ENCODE measurements around the gene CLEC7A. TPM values are rescaled to one million over a fixed set of nuclear protein-coding genes. Genes with fewer than 3 reads are reported as not detected.

The CLEC7A gene
- total and polyA plus RNA-seq, 10 donors, result 7.7 to 111 (median 45.7) TPM

- H3K27me3 ChIP-seq (replicated peaks in 1 of 7), result peaks cover 0 to 9% (median 0%) of the 10 kb centered on the region in 7 donors
- intact Hi-C loops (cut with DNase I; ENCODE audit: low total_unique reads), result no loop called here
- no peak for TF ChIP-seq CTCF (IDR thresholded peaks at IDR 0.05 in 8 of 11, conservative IDR thresholded peaks at IDR 0.05 in 3 of 11)
- no peak for TF ChIP-seq POLR2A (IDR thresholded peaks at IDR 0.05)
- TF ChIP-seq POLR2AphosphoS5 (IDR thresholded peaks at IDR 0.05), result no peak
- 81 to 93% (median 90%) methylated on average over 4 of the region's 4 CpGs for WGBS, 5 donors
- H3K4me3 ChIP-seq, result no peak overlapping the region
- DNase-seq, result no peak
- no peaks in the 10 kb centered on the region for H3K9me3 ChIP-seq
- peak overlapping the region in 2 of 8 donors; percentile 73 to 82 for H3K27ac ChIP-seq
- H3K36me3 ChIP-seq, result peaks cover 0 to 58% (median 0%) of the 10 kb centered on the region in 6 donors
- peaks cover 0 to 35% (median 0%) of the 10 kb centered on the region in 6 donors for H3K4me1 ChIP-seq
Observed at GRCh38 chr12:10122689-10123088, 7.3 kb downstream of the CLEC7A start.

GRCh38 chr12:10121278-10121677 is 8.7 kb downstream of the CLEC7A start:
- TF ChIP-seq POLR2AphosphoS5 (IDR thresholded peaks at IDR 0.05), result no peak
- no peak for TF ChIP-seq CTCF (IDR thresholded peaks at IDR 0.05 in 8 of 11, conservative IDR thresholded peaks at IDR 0.05 in 3 of 11)
- no peak for TF ChIP-seq POLR2A (IDR thresholded peaks at IDR 0.05)
- peak overlapping the region in 5 of 8 donors; percentile 20 to 82 (median 56) for H3K27ac ChIP-seq
- no peak for DNase-seq
- H3K27me3 ChIP-seq (replicated peaks in 1 of 7), result no peaks in the 10 kb centered on the region
- no peaks in the 10 kb centered on the region for H3K9me3 ChIP-seq
- peak overlapping the region in 1 of 8 donors; percentile 36 for H3K4me3 ChIP-seq
- H3K4me1 ChIP-seq, result peaks cover 0 to 22% (median 0%) of the 10 kb centered on the region in 6 donors
- peaks cover 0 to 55% (median 0%) of the 10 kb centered on the region in 6 donors for H3K36me3 ChIP-seq
- WGBS, 5 donors, result 30 to 54% (median 41%) methylated on average over 7 of the region's 7 CpGs
- intact Hi-C loops (cut with DNase I; ENCODE audit: low total_unique reads), result no loop called here

- 74 to 85% (median 81%) methylated on average over 3 of the region's 3 CpGs for WGBS, 5 donors
- Histone ChIP-seq H3K4me1 (peaks cover 0 to 22% (median 0%) of the 10 kb centered on the region in 6 donors), H3K27ac (no peak overlapping the region), H3K9me3 (no peaks in the 10 kb centered on the region), H3K4me3 (no peak overlapping the region), H3K27me3 (replicated peaks in 1 of 7) (no peaks in the 10 kb centered on the region), H3K36me3 (peaks cover 0 to 51% (median 0%) of the 10 kb centered on the region in 6 donors)
- intact Hi-C loops (cut with DNase I; ENCODE audit: low total_unique reads), result no loop called here
- DNase-seq, result no peak
- TF ChIP-seq POLR2A (IDR thresholded peaks at IDR 0.05) (no peak), CTCF (IDR thresholded peaks at IDR 0.05 in 8 of 11, conservative IDR thresholded peaks at IDR 0.05 in 3 of 11) (no peak), POLR2AphosphoS5 (IDR thresholded peaks at IDR 0.05) (no peak)
Observed at GRCh38 chr12:10119066-10119465, 10.9 kb downstream of the CLEC7A start.

- Histone ChIP-seq H3K4me1 (peaks cover 0 to 5% (median 0%) of the 10 kb centered on the region in 6 donors), H3K27me3 (replicated peaks in 1 of 7) (no peaks in the 10 kb centered on the region), H3K4me3 (no peak overlapping the region), H3K9me3 (peaks cover 0 to 8% (median 0%) of the 10 kb centered on the region in 8 donors), H3K27ac (no peak overlapping the region), H3K36me3 (peaks cover 0 to 30% (median 0%) of the 10 kb centered on the region in 6 donors)
- DNase-seq, result no peak
- TF ChIP-seq POLR2AphosphoS5 (IDR thresholded peaks at IDR 0.05), result no peak
- intact Hi-C loops (cut with DNase I; ENCODE audit: low total_unique reads), result no loop called here
- 87 to 95% (median 90%) methylated on average over 7 of the region's 7 CpGs for WGBS, 5 donors
Observed at GRCh38 chr12:10115890-10116289, 14.1 kb downstream of the CLEC7A start.

Data from spleen (tissue), 11 donors.